ENCODE data around the gene ZNF600. TPM values are rescaled to one million over a fixed set of nuclear protein-coding genes. Genes with fewer than 3 reads are reported as not detected.

The ZNF600 gene
- total RNA-seq = 2.0 and 3.9 TPM in 2 replicates

GRCh38 chr19:52786464-52787354 is at the start of gene ZNF600:
TSS of gene ZNF600 (minus strand) at chr19:52786791. CDS start at chr19:52778888, 7,903 bp downstream.

DNA sequence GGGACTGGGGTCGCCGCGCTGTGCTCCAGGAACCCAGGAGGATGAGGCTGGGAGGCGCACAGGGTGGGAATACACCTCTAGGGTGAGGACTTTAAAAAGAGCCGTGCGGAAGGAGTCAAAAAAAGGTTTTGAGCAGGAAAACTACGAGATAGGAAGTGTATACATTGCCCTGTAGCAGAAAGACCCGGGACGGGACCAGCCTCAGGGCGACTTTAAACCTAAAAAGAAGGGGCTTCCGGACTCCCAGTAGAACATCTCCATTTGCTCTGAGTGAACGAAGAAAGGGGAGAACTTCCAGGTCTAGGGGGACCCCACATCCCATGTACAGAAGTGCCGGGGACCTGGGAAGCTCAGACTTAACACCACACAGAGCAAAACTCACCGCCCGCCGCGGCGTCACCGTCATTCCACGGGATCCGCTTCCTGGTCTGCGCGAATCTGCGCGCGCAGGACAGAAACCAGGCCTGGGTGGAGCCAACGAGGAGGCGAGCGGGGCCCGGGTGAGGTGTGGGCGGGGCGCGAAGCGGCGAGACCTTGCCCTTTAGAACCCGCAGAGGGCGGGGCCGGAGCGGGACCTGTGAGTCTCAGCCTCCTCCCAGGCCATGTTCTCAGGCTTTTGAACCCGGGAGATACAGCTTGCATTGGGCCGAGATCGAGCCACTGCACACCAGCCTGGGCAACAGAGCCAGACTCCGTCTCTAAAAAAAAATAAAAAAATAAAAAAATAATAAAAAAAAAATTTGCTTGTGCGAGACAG is 34.8 kb upstream of the ZNF600 start, which contains the start of gene ZNF28:
TSS of gene ZNF28 (minus strand) at position 430 of the 757 bp plus-strand sequence. CDS start 3,675 bp downstream, outside the sequence.

GRCh38 chr19:52734893-52735661 is 51.5 kb downstream of the ZNF600 start, which contains the start of gene ZNF611:
TSS of gene ZNF611 (minus strand) at chr19:52735044. CDS start at chr19:52715894, 19,150 bp downstream.

Other genes starting within 250 kb of the ZNF600 start
- 6.0 and 8.9 TPM in 2 replicates for gene ZNF701, start 216.5 kb downstream of the ZNF600 start, total RNA-seq
- 17.5 and 23.5 TPM in 2 replicates for gene ZNF83, start 148.4 kb downstream of the ZNF600 start, total RNA-seq
- gene ZNF611, start 51.7 kb downstream of the ZNF600 start, total RNA-seq = 8.1 and 9.1 TPM in 2 replicates
- gene ZNF28, start 34.8 kb upstream of the ZNF600 start, total RNA-seq = 7.0 and 16.4 TPM in 2 replicates
- 9.1 and 12.0 TPM in 2 replicates for gene ZNF468, start 70.8 kb upstream of the ZNF600 start, total RNA-seq
- 6.8 and 15.2 TPM in 2 replicates for gene ZNF320, start 110.8 kb upstream of the ZNF600 start, total RNA-seq
- 3.3 and 5.8 TPM in 2 replicates for gene ZNF888, start 136.6 kb upstream of the ZNF600 start, total RNA-seq
- gene ZNF816, start 176.1 kb upstream of the ZNF600 start, total RNA-seq = 6.1 and 6.5 TPM in 2 replicates
- gene ERVV-1, start 227.1 kb upstream of the ZNF600 start, total RNA-seq = not detected in 2 replicates

Data from mesangial cell (primary cell).